Panc1 (cell line): ENCODE data around the gene HYAL3. TPM values are rescaled to one million over a fixed set of nuclear protein-coding genes. Genes with fewer than 3 reads are reported as not detected.

Experiments
- ATAC-seq: fragments of 200-7000 bp; cut with Tn5 transposase; 2 replicates; pipeline ENCODE4 v1.9.1; 2020; ENCODE audit warnings: mild to moderate bottlenecking, moderate library complexity
- BruUV-seq: library from RNA; stranded (reverse); fragments of 400-500 nt; replicated peaks from 2 replicates; lab custom pipeline; 2021; lab: Mats Ljungman, UMichigan
- CTCF ChIA-PET: fragments of 300-600 bp; sonication (Branson Sonifier 250); formaldehyde crosslinking; loops from one replicate; lab custom pipeline; 2022; ENCODE audit warnings: antibody characterized with exemption; lab: Charles Lee
- POLR2A ChIA-PET: fragments of 300-600 bp; sonication (Branson Sonifier 250); formaldehyde crosslinking; loops from one replicate; lab custom pipeline; 2022; ENCODE audit warnings: antibody characterized with exemption; lab: Charles Lee
- DNase-seq: peaks from one replicate; pipeline ENCODE4 v3.0.0-alpha.2; 2010; ENCODE audit warnings: low read depth, low spot score
- H3K27ac ChIP-seq: 2 replicates; pipeline ENCODE4 v1.5.1; 2011; ENCODE audit warnings: mild to moderate bottlenecking, low read length, inconsistent platforms
- H3K27me3 ChIP-seq: fragments of 200-500 bp; sonication (Bioruptor generic); 2 replicates; pipeline ENCODE4 v1.6.0; 2014; ENCODE audit warnings: low read length, inconsistent platforms; ENCODE audit not compliant: control insufficient read depth, insufficient read depth
- H3K36me3 ChIP-seq: fragments of 200-500 bp; sonication (Bioruptor generic); 2 replicates; pipeline ENCODE4 v1.5.1; 2014; ENCODE audit warnings: inconsistent platforms, mild to moderate bottlenecking, low read length, moderate library complexity; ENCODE audit not compliant: control insufficient read depth, insufficient read depth
- H3K4me1 ChIP-seq: 2 replicates; pipeline ENCODE4 v1.5.1; 2011; ENCODE audit warnings: inconsistent platforms, mild to moderate bottlenecking, low read length, moderate library complexity; ENCODE audit not compliant: control insufficient read depth, insufficient read depth
- H3K4me3 ChIP-seq, 2 experiments: 2 replicates each; pipeline ENCODE4 v1.5.1; 2011 to 2012; ENCODE audit warnings: low read depth in 2 of 2, low read length in 2 of 2, mild to moderate bottlenecking in 2 of 2, inconsistent platforms in 1 of 2, moderate library complexity in 1 of 2
- H3K9me3 ChIP-seq: fragments of 200-500 bp; sonication (Bioruptor generic); 2 replicates; pipeline ENCODE4 v1.5.1; 2014; ENCODE audit warnings: low read depth, mild to moderate bottlenecking, inconsistent platforms, low read length, moderate library complexity; ENCODE audit not compliant: control insufficient read depth, insufficient read depth
- CTCF ChIP-seq: fragments of 450-650 bp; IDR thresholded peaks from 2 replicates; pipeline ENCODE4 v1.5.1; 2017; ENCODE audit warnings: mild to moderate bottlenecking
- POLR2AphosphoS5 ChIP-seq: IDR thresholded peaks from 2 replicates; pipeline ENCODE4 v1.6.1; 2012; ENCODE audit warnings: mild to moderate bottlenecking, low read depth, low read length, moderate library complexity
- REST ChIP-seq, 2 experiments: IDR thresholded peaks; 2 replicates each; pipeline ENCODE4 v1.6.1; 2011 to 2012; ENCODE audit warnings: low read depth in 2 of 2, control low read depth in 1 of 2, low read length in 1 of 2, mild to moderate bottlenecking in 1 of 2, moderate library complexity in 1 of 2; ENCODE audit not compliant: insufficient read depth in 1 of 2
- SIN3A ChIP-seq: IDR thresholded peaks from 2 replicates; pipeline ENCODE4 v1.6.1; 2012; ENCODE audit warnings: low read depth, mild to moderate bottlenecking, low read length, moderate library complexity, borderline replicate concordance; ENCODE audit not compliant: insufficient read depth
- TCF7L2 ChIP-seq: IDR thresholded peaks from 2 replicates; pipeline ENCODE4 v1.6.1; 2011; ENCODE audit warnings: mild to moderate bottlenecking, low read depth, low read length, inconsistent platforms
- in situ Hi-C: cut with HindIII; loops from 2 replicates; pipeline ENCODE4 v1.10.0; 2016; ENCODE audit warnings: low sequenced_read_pairs, low pct_unique_long_range_greater_than_20kb
- intact Hi-C: fragments of 100-400 bp; cut with micrococcal nuclease; formaldehyde crosslinking; loops from one replicate; pipeline ENCODE4 v1.10.0; 2022; ENCODE audit not compliant: unreplicated experiment
- total RNA-seq: library from RNA; stranded (reverse); gene quantifications from one replicate; pipeline ENCODE4 v1.2.1, GENCODE V29; 2021; ENCODE audit not compliant: unreplicated experiment

Gene HYAL3
- total RNA-seq, 1 experiment from 2014 or later: 3.9 TPM

- ChIA-PET POLR2A (no interaction called here), CTCF (no interaction called here)
- no peaks in the 10 kb centered on the region for H3K27me3 ChIP-seq
- intact Hi-C loops (no loop called here), in situ Hi-C loops (no loop called here)
- H3K4me1 ChIP-seq: peaks cover 36% of the 10 kb centered on the region
- no peak for DNase-seq
- H3K36me3 ChIP-seq: no peaks in the 10 kb centered on the region
- no peak overlapping the region for H3K27ac ChIP-seq
- TF ChIP-seq TCF7L2 (no peak), SIN3A (no peak), POLR2AphosphoS5 (no peak), REST (IDR thresholded peaks at IDR 0.05; ENCODE audit: insufficient read depth in 1 of 2, low read depth in 2 of 2, low read length in 1 of 2) (no peak), CTCF (no peak)
- BruUV-seq: no TSS peak
- no peak for ATAC-seq
- no peak overlapping the region for H3K4me3 ChIP-seq
- no peaks in the 10 kb centered on the region for H3K9me3 ChIP-seq
Observed at GRCh38 chr3:50248387-50248786, 50.8 kb downstream of the HYAL3 start.

GRCh38 chr3:50246517-50246954 lies 52.7 kb downstream of the HYAL3 start:
- intact Hi-C loops (no loop called here), in situ Hi-C loops (no loop called here)
- BruUV-seq: no TSS peak
- DNase-seq (no peak), ATAC-seq (peak; percentile 56)
- CTCF ChIA-PET: interaction anchor here (0.8 to 1.3 kb wide), 3 partner anchors 11 to 51 kb away, joined by 4 to 6 read pairs (median 5); partner anchors contain the start of gene GNAI2
- H3K27ac ChIP-seq: peak overlapping the region; percentile 88
- no peaks in the 10 kb centered on the region for H3K36me3 ChIP-seq
- no peak for TF ChIP-seq SIN3A
- no peak for TF ChIP-seq POLR2AphosphoS5
- no peak for TF ChIP-seq CTCF
- TF ChIP-seq TCF7L2: no peak
- no peak for TF ChIP-seq REST (IDR thresholded peaks at IDR 0.05; ENCODE audit: insufficient read depth in 1 of 2, low read depth in 2 of 2, low read length in 1 of 2)
- POLR2A ChIA-PET: no interaction called here
- peaks cover 48% of the 10 kb centered on the region for H3K4me1 ChIP-seq
- H3K9me3 ChIP-seq: no peaks in the 10 kb centered on the region
- no peak overlapping the region for H3K4me3 ChIP-seq
- no peaks in the 10 kb centered on the region for H3K27me3 ChIP-seq
